GM23338 (cell line): ENCODE data around the gene NPAS4.

Experiments used
- CREB1 ChIP-seq: fragments of 250-450 bp; sonication (Bioruptor Pico); IDR thresholded peaks from 2 replicates; pipeline ENCODE4 v1.5.0; 2020; ENCODE audit warnings: low read depth, mild to moderate bottlenecking, moderate library complexity
- EZH2 ChIP-seq: fragments of 200-600 bp; sonication (generic); IDR thresholded peaks from one replicate; pipeline ENCODE4 v1.8.0; 2017; ENCODE audit warnings: antibody characterized with exemption, mild to moderate bottlenecking, low read depth; ENCODE audit not compliant: unreplicated experiment
- EZH2phosphoT487 ChIP-seq: fragments of 200-600 bp; sonication (generic); IDR thresholded peaks from one replicate; pipeline ENCODE4 v1.8.1; 2018; ENCODE audit warnings: antibody characterized with exemption; ENCODE audit not compliant: unreplicated experiment
- JUNB ChIP-seq: IDR thresholded peaks from one replicate; pipeline ENCODE4 v1.6.1; 2016; ENCODE audit warnings: antibody characterized with exemption; ENCODE audit not compliant: unreplicated experiment
- NANOG ChIP-seq: IDR thresholded peaks from 2 replicates; pipeline ENCODE4 v1.6.1; 2016; ENCODE audit warnings: antibody characterized with exemption, borderline replicate concordance
- POLR2AphosphoS5 ChIP-seq: IDR thresholded peaks from 2 replicates; pipeline ENCODE4 v1.6.1; 2016; ENCODE audit warnings: antibody characterized with exemption, low read depth
- STAT1 ChIP-seq: IDR thresholded peaks from one replicate; pipeline ENCODE4 v1.6.1; 2016; ENCODE audit warnings: antibody characterized with exemption; ENCODE audit not compliant: unreplicated experiment
- ZNF114 ChIP-seq: fragments of 250-450 bp; sonication (Bioruptor Pico); IDR thresholded peaks from 2 replicates; pipeline ENCODE4 v1.5.0; 2020; ENCODE audit warnings: mild to moderate bottlenecking, moderate library complexity
- TF ChIP-seq, protein P1 (sequence below), 2 experiments: fragments of 200-600 bp in 1 of 2; sonication (generic) in 1 of 2; conservative IDR thresholded peaks; 2 replicates each; pipeline versions ENCODE4 v1.5.1 to v1.6.1; 2016 to 2017; ENCODE audit warnings: antibody characterized with exemption in 2 of 2, low read depth in 2 of 2, mild to moderate bottlenecking in 2 of 2, moderate library complexity in 1 of 2
- TF ChIP-seq, protein P2 (sequence below): IDR thresholded peaks from one replicate; pipeline ENCODE4 v1.6.1; 2018; ENCODE audit warnings: antibody characterized with exemption; ENCODE audit not compliant: unreplicated experiment
- TF ChIP-seq, protein P3 (sequence below): IDR thresholded peaks from 2 replicates; pipeline ENCODE4 v1.6.1; 2016; ENCODE audit warnings: antibody characterized with exemption
- TF ChIP-seq, protein P4 (sequence below): fragments of 250-450 bp; sonication (Bioruptor Pico); IDR thresholded peaks from 2 replicates; pipeline ENCODE4 v1.5.0; 2020; ENCODE audit warnings: mild to moderate bottlenecking, moderate library complexity

DNA sequence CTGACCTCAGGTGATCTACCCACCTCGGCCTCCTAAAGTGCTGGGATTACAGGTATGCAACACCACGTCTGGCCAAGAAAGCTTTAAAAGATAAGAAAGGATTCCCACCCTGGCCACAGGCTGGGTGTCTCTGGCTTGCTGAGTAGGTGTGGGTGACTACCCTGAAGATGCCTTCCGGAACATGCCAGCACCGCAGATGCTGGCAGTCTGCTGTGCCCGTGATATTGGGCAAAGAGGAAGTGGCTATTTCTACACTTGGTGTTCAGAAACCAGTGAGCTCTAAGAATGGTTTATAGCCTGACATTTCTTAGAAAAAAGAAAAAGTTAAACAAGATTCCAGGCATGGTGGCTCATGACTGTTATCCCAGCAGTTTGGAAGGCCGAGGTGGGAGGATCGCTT lies 11.8 kb downstream of the NPAS4 start:
- TF ChIP-seq, protein P1, sequence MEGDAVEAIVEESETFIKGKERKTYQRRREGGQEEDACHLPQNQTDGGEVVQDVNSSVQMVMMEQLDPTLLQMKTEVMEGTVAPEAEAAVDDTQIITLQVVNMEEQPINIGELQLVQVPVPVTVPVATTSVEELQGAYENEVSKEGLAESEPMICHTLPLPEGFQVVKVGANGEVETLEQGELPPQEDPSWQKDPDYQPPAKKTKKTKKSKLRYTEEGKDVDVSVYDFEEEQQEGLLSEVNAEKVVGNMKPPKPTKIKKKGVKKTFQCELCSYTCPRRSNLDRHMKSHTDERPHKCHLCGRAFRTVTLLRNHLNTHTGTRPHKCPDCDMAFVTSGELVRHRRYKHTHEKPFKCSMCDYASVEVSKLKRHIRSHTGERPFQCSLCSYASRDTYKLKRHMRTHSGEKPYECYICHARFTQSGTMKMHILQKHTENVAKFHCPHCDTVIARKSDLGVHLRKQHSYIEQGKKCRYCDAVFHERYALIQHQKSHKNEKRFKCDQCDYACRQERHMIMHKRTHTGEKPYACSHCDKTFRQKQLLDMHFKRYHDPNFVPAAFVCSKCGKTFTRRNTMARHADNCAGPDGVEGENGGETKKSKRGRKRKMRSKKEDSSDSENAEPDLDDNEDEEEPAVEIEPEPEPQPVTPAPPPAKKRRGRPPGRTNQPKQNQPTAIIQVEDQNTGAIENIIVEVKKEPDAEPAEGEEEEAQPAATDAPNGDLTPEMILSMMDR (conservative IDR thresholded peaks at IDR 0.05; ENCODE audit: low read depth in 2 of 2) = no peak
- TF ChIP-seq POLR2AphosphoS5 (no peak), EZH2phosphoT487 (no peak), EZH2 (no peak), CREB1 (CRISPR knock-in tag) (no peak), JUNB (no peak), NANOG (no peak), ZNF114 (CRISPR knock-in tag) (no peak), STAT1 (no peak)
- TF ChIP-seq, protein P2, sequence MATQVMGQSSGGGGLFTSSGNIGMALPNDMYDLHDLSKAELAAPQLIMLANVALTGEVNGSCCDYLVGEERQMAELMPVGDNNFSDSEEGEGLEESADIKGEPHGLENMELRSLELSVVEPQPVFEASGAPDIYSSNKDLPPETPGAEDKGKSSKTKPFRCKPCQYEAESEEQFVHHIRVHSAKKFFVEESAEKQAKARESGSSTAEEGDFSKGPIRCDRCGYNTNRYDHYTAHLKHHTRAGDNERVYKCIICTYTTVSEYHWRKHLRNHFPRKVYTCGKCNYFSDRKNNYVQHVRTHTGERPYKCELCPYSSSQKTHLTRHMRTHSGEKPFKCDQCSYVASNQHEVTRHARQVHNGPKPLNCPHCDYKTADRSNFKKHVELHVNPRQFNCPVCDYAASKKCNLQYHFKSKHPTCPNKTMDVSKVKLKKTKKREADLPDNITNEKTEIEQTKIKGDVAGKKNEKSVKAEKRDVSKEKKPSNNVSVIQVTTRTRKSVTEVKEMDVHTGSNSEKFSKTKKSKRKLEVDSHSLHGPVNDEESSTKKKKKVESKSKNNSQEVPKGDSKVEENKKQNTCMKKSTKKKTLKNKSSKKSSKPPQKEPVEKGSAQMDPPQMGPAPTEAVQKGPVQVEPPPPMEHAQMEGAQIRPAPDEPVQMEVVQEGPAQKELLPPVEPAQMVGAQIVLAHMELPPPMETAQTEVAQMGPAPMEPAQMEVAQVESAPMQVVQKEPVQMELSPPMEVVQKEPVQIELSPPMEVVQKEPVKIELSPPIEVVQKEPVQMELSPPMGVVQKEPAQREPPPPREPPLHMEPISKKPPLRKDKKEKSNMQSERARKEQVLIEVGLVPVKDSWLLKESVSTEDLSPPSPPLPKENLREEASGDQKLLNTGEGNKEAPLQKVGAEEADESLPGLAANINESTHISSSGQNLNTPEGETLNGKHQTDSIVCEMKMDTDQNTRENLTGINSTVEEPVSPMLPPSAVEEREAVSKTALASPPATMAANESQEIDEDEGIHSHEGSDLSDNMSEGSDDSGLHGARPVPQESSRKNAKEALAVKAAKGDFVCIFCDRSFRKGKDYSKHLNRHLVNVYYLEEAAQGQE = no peak
- TF ChIP-seq, protein P3, sequence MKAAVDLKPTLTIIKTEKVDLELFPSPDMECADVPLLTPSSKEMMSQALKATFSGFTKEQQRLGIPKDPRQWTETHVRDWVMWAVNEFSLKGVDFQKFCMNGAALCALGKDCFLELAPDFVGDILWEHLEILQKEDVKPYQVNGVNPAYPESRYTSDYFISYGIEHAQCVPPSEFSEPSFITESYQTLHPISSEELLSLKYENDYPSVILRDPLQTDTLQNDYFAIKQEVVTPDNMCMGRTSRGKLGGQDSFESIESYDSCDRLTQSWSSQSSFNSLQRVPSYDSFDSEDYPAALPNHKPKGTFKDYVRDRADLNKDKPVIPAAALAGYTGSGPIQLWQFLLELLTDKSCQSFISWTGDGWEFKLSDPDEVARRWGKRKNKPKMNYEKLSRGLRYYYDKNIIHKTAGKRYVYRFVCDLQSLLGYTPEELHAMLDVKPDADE = no peak
- TF ChIP-seq, protein P4, sequence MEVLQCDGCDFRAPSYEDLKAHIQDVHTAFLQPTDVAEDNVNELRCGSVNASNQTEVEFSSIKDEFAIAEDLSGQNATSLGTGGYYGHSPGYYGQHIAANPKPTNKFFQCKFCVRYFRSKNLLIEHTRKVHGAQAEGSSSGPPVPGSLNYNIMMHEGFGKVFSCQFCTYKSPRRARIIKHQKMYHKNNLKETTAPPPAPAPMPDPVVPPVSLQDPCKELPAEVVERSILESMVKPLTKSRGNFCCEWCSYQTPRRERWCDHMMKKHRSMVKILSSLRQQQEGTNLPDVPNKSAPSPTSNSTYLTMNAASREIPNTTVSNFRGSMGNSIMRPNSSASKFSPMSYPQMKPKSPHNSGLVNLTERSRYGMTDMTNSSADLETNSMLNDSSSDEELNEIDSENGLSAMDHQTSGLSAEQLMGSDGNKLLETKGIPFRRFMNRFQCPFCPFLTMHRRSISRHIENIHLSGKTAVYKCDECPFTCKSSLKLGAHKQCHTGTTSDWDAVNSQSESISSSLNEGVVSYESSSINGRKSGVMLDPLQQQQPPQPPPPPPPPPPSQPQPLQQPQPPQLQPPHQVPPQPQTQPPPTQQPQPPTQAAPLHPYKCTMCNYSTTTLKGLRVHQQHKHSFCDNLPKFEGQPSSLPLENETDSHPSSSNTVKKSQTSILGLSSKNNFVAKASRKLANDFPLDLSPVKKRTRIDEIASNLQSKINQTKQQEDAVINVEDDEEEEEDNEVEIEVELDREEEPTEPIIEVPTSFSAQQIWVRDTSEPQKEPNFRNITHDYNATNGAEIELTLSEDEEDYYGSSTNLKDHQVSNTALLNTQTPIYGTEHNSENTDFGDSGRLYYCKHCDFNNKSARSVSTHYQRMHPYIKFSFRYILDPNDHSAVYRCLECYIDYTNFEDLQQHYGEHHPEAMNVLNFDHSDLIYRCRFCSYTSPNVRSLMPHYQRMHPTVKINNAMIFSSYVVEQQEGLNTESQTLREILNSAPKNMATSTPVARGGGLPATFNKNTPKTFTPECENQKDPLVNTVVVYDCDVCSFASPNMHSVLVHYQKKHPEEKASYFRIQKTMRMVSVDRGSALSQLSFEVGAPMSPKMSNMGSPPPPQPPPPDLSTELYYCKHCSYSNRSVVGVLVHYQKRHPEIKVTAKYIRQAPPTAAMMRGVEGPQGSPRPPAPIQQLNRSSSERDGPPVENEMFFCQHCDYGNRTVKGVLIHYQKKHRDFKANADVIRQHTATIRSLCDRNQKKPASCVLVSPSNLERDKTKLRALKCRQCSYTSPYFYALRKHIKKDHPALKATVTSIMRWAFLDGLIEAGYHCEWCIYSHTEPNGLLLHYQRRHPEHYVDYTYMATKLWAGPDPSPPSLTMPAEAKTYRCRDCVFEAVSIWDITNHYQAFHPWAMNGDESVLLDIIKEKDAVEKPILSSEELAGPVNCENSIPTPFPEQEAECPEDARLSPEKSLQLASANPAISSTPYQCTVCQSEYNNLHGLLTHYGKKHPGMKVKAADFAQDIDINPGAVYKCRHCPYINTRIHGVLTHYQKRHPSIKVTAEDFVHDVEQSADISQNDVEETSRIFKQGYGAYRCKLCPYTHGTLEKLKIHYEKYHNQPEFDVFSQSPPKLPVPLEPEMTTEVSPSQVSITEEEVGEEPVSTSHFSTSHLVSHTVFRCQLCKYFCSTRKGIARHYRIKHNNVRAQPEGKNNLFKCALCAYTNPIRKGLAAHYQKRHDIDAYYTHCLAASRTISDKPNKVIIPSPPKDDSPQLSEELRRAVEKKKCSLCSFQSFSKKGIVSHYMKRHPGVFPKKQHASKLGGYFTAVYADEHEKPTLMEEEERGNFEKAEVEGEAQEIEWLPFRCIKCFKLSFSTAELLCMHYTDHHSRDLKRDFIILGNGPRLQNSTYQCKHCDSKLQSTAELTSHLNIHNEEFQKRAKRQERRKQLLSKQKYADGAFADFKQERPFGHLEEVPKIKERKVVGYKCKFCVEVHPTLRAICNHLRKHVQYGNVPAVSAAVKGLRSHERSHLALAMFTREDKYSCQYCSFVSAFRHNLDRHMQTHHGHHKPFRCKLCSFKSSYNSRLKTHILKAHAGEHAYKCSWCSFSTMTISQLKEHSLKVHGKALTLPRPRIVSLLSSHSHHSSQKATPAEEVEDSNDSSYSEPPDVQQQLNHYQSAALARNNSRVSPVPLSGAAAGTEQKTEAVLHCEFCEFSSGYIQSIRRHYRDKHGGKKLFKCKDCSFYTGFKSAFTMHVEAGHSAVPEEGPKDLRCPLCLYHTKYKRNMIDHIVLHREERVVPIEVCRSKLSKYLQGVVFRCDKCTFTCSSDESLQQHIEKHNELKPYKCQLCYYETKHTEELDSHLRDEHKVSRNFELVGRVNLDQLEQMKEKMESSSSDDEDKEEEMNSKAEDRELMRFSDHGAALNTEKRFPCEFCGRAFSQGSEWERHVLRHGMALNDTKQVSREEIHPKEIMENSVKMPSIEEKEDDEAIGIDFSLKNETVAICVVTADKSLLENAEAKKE = no peak
